Measurements from ENCODE around the gene GPR37L1.

Gene GPR37L1

GRCh38 chr1:202122639-202123335, at the start of gene GPR37L1:
TSS of gene GPR37L1 (plus strand) at chr1:202122917. CDS start at chr1:202122964, 47 bp downstream.
- no peak within 1 kb of the TSS for H3K4me3 ChIP-seq (ENCODE audit: low read depth in 1 of 5, low read length in 5 of 5)

GRCh38 chr1:202073206-202073605, 49.5 kb upstream of the GPR37L1 start:
- H3K27ac ChIP-seq (ENCODE audit: low read depth, low read length), result no peak overlapping the region
- H3K27me3 ChIP-seq (ENCODE audit: control insufficient read depth in 5 of 5, insufficient read depth in 4 of 5, low read length in 5 of 5), result no peaks in the 10 kb centered on the region
- H3K4me1 ChIP-seq (ENCODE audit: control insufficient read depth in 5 of 5, insufficient read depth in 5 of 5, low read length in 5 of 5), result no peaks in the 10 kb centered on the region
- no peaks in the 10 kb centered on the region for H3K9me3 ChIP-seq (ENCODE audit: control insufficient read depth in 5 of 5, low read length in 5 of 5)
- no peaks in the 10 kb centered on the region for H3K36me3 ChIP-seq (ENCODE audit: control insufficient read depth in 5 of 5, insufficient read depth in 5 of 5, low read length in 5 of 5)
- H3K4me3 ChIP-seq (ENCODE audit: low read depth in 1 of 5, low read length in 5 of 5), result no peak overlapping the region
- H3K9ac ChIP-seq (ENCODE audit: low read length in 5 of 5), result no peak overlapping the region

More at GRCh38 chr1:202122639-202123335, at the start of gene GPR37L1:
- Histone ChIP-seq H3K4me1 (ENCODE audit: control insufficient read depth in 5 of 5, insufficient read depth in 5 of 5, low read length in 5 of 5) (peaks cover 0 to 4% (median 0%) of the 10 kb centered on the region in 5 donors), H3K9ac (ENCODE audit: low read length in 5 of 5) (no peak within 1 kb of the TSS), H3K27ac (ENCODE audit: low read depth, low read length) (no peak within 1 kb of the TSS), H3K27me3 (ENCODE audit: control insufficient read depth in 5 of 5, insufficient read depth in 4 of 5, low read length in 5 of 5) (peaks cover 0 to 6% (median 0%) of the 10 kb centered on the region in 5 donors), H3K9me3 (ENCODE audit: control insufficient read depth in 5 of 5, low read length in 5 of 5) (no peaks in the 10 kb centered on the region), H3K36me3 (ENCODE audit: control insufficient read depth in 5 of 5, insufficient read depth in 5 of 5, low read length in 5 of 5) (no peaks in the 10 kb centered on the region)

GRCh38 chr1:202074985-202075384, 47.7 kb upstream of the GPR37L1 start:
- Histone ChIP-seq H3K9ac (ENCODE audit: low read length in 5 of 5) (no peak overlapping the region), H3K4me1 (ENCODE audit: control insufficient read depth in 5 of 5, insufficient read depth in 5 of 5, low read length in 5 of 5) (no peaks in the 10 kb centered on the region), H3K27ac (ENCODE audit: low read depth, low read length) (no peak overlapping the region), H3K9me3 (ENCODE audit: control insufficient read depth in 5 of 5, low read length in 5 of 5) (no peaks in the 10 kb centered on the region), H3K27me3 (ENCODE audit: control insufficient read depth in 5 of 5, insufficient read depth in 4 of 5, low read length in 5 of 5) (no peaks in the 10 kb centered on the region), H3K36me3 (ENCODE audit: control insufficient read depth in 5 of 5, insufficient read depth in 5 of 5, low read length in 5 of 5) (no peaks in the 10 kb centered on the region), H3K4me3 (ENCODE audit: low read depth in 1 of 5, low read length in 5 of 5) (no peak overlapping the region)

- H3K4me1 ChIP-seq (ENCODE audit: control insufficient read depth in 5 of 5, insufficient read depth in 5 of 5, low read length in 5 of 5), result no peaks in the 10 kb centered on the region
Measured at GRCh38 chr1:202075389-202075788, 47.3 kb upstream of the GPR37L1 start.

GRCh38 chr1:202076050-202076511, 46.6 kb upstream of the GPR37L1 start:
- Histone ChIP-seq H3K9ac (ENCODE audit: low read length in 5 of 5) (no peak overlapping the region), H3K27me3 (ENCODE audit: control insufficient read depth in 5 of 5, insufficient read depth in 4 of 5, low read length in 5 of 5) (no peaks in the 10 kb centered on the region), H3K9me3 (ENCODE audit: control insufficient read depth in 5 of 5, low read length in 5 of 5) (no peaks in the 10 kb centered on the region), H3K27ac (ENCODE audit: low read depth, low read length) (no peak overlapping the region), H3K4me3 (ENCODE audit: low read depth in 1 of 5, low read length in 5 of 5) (no peak overlapping the region), H3K4me1 (ENCODE audit: control insufficient read depth in 5 of 5, insufficient read depth in 5 of 5, low read length in 5 of 5) (no peaks in the 10 kb centered on the region), H3K36me3 (ENCODE audit: control insufficient read depth in 5 of 5, insufficient read depth in 5 of 5, low read length in 5 of 5) (no peaks in the 10 kb centered on the region)

More at GRCh38 chr1:202075389-202075788, 47.3 kb upstream of the GPR37L1 start:
- no peak overlapping the region for H3K27ac ChIP-seq (ENCODE audit: low read depth, low read length)
- H3K9me3 ChIP-seq (ENCODE audit: control insufficient read depth in 5 of 5, low read length in 5 of 5), result no peaks in the 10 kb centered on the region
- no peaks in the 10 kb centered on the region for H3K36me3 ChIP-seq (ENCODE audit: control insufficient read depth in 5 of 5, insufficient read depth in 5 of 5, low read length in 5 of 5)
- no peak overlapping the region for H3K9ac ChIP-seq (ENCODE audit: low read length in 5 of 5)
- no peak overlapping the region for H3K4me3 ChIP-seq (ENCODE audit: low read depth in 1 of 5, low read length in 5 of 5)
- H3K27me3 ChIP-seq (ENCODE audit: control insufficient read depth in 5 of 5, insufficient read depth in 4 of 5, low read length in 5 of 5), result no peaks in the 10 kb centered on the region

- Histone ChIP-seq H3K9me3 (ENCODE audit: control insufficient read depth in 5 of 5, low read length in 5 of 5) (no peaks in the 10 kb centered on the region), H3K27me3 (ENCODE audit: control insufficient read depth in 5 of 5, insufficient read depth in 4 of 5, low read length in 5 of 5) (no peaks in the 10 kb centered on the region), H3K4me3 (ENCODE audit: low read depth in 1 of 5, low read length in 5 of 5) (no peak overlapping the region), H3K27ac (ENCODE audit: low read depth, low read length) (no peak overlapping the region), H3K36me3 (ENCODE audit: control insufficient read depth in 5 of 5, insufficient read depth in 5 of 5, low read length in 5 of 5) (no peaks in the 10 kb centered on the region), H3K9ac (ENCODE audit: low read length in 5 of 5) (no peak overlapping the region), H3K4me1 (ENCODE audit: control insufficient read depth in 5 of 5, insufficient read depth in 5 of 5, low read length in 5 of 5) (no peaks in the 10 kb centered on the region)
Measured at GRCh38 chr1:202078241-202078640, 44.5 kb upstream of the GPR37L1 start.

- Histone ChIP-seq H3K9me3 (ENCODE audit: control insufficient read depth in 5 of 5, low read length in 5 of 5) (no peaks in the 10 kb centered on the region), H3K36me3 (ENCODE audit: control insufficient read depth in 5 of 5, insufficient read depth in 5 of 5, low read length in 5 of 5) (no peaks in the 10 kb centered on the region), H3K9ac (ENCODE audit: low read length in 5 of 5) (no peak overlapping the region), H3K4me1 (ENCODE audit: control insufficient read depth in 5 of 5, insufficient read depth in 5 of 5, low read length in 5 of 5) (peaks cover 2 to 23% (median 20%) of the 10 kb centered on the region in 5 donors), H3K27ac (ENCODE audit: low read depth, low read length) (no peak overlapping the region), H3K4me3 (ENCODE audit: low read depth in 1 of 5, low read length in 5 of 5) (no peak overlapping the region), H3K27me3 (ENCODE audit: control insufficient read depth in 5 of 5, insufficient read depth in 4 of 5, low read length in 5 of 5) (no peaks in the 10 kb centered on the region)
Measured at GRCh38 chr1:202081992-202082391, 40.7 kb upstream of the GPR37L1 start.

GRCh38 chr1:202084791-202085681, 37.7 kb upstream of the GPR37L1 start:
- Histone ChIP-seq H3K36me3 (ENCODE audit: control insufficient read depth in 5 of 5, insufficient read depth in 5 of 5, low read length in 5 of 5) (no peaks in the 10 kb centered on the region), H3K4me1 (ENCODE audit: control insufficient read depth in 5 of 5, insufficient read depth in 5 of 5, low read length in 5 of 5) (peaks cover 2 to 38% (median 32%) of the 10 kb centered on the region in 5 donors), H3K27ac (ENCODE audit: low read depth, low read length) (no peak overlapping the region), H3K9me3 (ENCODE audit: control insufficient read depth in 5 of 5, low read length in 5 of 5) (no peaks in the 10 kb centered on the region), H3K27me3 (ENCODE audit: control insufficient read depth in 5 of 5, insufficient read depth in 4 of 5, low read length in 5 of 5) (no peaks in the 10 kb centered on the region), H3K4me3 (ENCODE audit: low read depth in 1 of 5, low read length in 5 of 5) (no peak overlapping the region), H3K9ac (ENCODE audit: low read length in 5 of 5) (peak overlapping the region in 1 of 5 donors; percentile 52)

- no peak overlapping the region for H3K9ac ChIP-seq (ENCODE audit: low read length in 5 of 5)
Measured at GRCh38 chr1:202085682-202086373, 36.9 kb upstream of the GPR37L1 start.

More at GRCh38 chr1:202085682-202086373, 36.9 kb upstream of the GPR37L1 start:
- Histone ChIP-seq H3K27ac (ENCODE audit: low read depth, low read length) (no peak overlapping the region), H3K9me3 (ENCODE audit: control insufficient read depth in 5 of 5, low read length in 5 of 5) (no peaks in the 10 kb centered on the region), H3K4me3 (ENCODE audit: low read depth in 1 of 5, low read length in 5 of 5) (peak overlapping the region in 1 of 5 donors; percentile 25), H3K36me3 (ENCODE audit: control insufficient read depth in 5 of 5, insufficient read depth in 5 of 5, low read length in 5 of 5) (no peaks in the 10 kb centered on the region), H3K27me3 (ENCODE audit: control insufficient read depth in 5 of 5, insufficient read depth in 4 of 5, low read length in 5 of 5) (no peaks in the 10 kb centered on the region), H3K4me1 (ENCODE audit: control insufficient read depth in 5 of 5, insufficient read depth in 5 of 5, low read length in 5 of 5) (peaks cover 2 to 38% (median 32%) of the 10 kb centered on the region in 5 donors)

Data from subcutaneous abdominal adipose tissue (tissue), 5 donors.